HG03442 (cell line): Measurements from ENCODE around the gene ZGPAT.

ENCODE experiments used
- ATAC-seq: cut with Tn5 transposase; IDR thresholded peaks from one replicate; pipeline ENCODE4 v1.9.1; 2021; ENCODE audit warnings: mild to moderate bottlenecking, moderate library complexity; ENCODE audit not compliant: unreplicated experiment

Gene ZGPAT

DNA sequence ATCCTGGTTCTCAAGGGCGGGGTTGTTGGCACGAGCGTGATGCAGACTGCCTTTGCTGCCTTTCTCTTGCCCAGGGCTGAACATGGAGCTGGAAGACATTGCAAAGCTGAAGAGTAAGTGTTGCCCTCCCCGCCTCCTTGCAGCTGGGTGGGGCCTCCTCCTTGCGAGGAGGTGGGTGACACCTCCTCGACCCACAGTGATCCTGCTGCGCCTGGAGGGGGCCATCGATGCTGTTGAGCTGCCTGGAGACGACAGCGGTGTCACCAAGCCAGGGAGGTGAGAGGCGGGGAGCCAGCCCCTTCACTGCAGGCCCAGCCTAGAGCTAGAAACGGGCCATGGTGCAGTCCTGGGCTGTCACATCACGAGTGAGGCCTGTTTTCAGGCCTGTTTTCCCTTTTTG, 29.8 kb upstream of the ZGPAT start:
- no peak for ATAC-seq

- no peak for ATAC-seq
These were observed 29.0 kb upstream of the ZGPAT start for GRCh38 chr20:63678667-63679465.

DNA sequence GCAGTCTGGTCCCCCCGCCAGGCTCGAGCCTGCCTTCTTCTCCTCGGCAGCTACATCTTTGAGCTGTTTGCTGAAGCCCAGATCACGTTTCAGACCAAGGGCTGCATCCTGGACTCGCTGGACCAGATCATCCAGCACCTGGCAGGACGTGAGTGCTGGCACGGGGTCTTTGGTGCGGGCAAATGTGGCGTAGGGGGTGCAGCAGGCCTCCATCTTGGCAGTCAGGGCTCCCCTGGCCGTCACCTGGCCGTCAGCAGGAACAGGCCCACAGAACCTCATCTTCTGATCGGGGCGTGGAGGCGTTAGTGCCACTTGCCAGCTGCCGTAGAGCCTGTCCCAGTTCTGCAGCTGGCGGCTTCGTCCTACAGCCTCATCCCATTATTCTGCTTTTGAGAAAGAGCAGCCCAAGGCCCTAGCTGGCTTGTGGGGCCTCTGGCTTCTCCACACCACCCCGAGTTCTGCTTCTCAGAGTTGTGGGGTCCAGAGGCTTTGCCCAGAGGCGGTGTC, 28.0 kb upstream of the ZGPAT start:
- no peak for ATAC-seq

DNA sequence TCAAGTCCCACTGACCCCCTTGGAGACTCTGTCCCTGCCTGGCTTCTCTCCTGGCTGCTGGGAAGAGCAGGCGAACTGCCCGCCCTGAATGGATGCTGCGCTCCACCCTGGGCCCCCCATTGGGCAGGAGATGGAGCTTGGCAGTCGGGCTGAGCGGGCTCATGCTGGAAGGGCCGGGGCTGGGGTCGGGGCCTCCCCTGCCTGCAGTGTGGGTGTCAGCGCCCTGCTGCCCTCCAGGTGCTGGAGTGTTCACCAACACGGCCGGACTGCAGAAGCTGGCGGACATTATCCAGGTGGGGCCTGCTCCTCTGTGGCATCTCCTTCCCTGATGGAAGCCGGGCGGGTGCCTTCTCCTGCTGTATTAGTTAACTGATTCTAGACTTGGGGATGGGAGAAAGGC, 27.4 kb upstream of the ZGPAT start:
- ATAC-seq, result no peak

- ATAC-seq, result no peak
These were observed 26.8 kb upstream of the ZGPAT start for GRCh38 chr20:63680857-63681608.

- ATAC-seq, result no peak
These were observed 26.2 kb upstream of the ZGPAT start for GRCh38 chr20:63681609-63682142.

DNA sequence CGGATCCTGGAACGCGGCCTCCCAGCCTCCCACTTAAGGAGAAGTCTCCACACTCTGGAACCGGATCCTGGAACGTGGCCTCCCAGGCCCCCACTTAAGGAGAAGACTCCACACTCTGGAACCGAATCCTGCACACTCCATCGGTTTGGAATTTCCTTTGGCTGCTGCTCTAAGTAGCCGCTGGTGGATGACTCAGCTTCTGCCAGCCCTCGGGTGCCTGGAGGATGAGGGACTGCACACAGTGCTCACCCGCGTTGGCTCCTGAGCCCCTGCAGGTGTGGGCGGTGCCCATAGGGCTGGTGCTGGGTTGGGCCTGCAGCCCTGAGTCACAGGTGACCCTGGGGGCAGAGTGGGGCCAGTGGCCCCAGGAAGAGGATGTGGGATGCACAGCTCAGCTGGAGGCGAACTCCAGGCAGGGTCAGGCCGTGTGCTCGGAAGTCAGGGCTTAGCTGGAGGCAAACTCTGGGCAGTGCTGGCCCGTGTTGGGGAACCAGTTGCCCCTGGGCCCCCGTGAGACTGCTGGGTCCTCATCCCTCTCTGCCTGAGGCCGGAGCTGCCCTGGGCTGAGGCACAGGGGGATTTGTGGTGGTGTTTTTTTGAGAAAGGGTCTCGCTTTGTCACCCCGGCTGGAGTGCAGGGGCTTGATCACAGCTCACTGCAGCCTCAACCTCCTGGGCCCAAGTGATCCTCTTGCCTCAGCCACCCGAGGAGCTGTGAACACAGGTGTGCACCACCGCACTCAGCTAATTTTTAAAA, 25.3 kb upstream of the ZGPAT start:
- no peak for ATAC-seq

DNA sequence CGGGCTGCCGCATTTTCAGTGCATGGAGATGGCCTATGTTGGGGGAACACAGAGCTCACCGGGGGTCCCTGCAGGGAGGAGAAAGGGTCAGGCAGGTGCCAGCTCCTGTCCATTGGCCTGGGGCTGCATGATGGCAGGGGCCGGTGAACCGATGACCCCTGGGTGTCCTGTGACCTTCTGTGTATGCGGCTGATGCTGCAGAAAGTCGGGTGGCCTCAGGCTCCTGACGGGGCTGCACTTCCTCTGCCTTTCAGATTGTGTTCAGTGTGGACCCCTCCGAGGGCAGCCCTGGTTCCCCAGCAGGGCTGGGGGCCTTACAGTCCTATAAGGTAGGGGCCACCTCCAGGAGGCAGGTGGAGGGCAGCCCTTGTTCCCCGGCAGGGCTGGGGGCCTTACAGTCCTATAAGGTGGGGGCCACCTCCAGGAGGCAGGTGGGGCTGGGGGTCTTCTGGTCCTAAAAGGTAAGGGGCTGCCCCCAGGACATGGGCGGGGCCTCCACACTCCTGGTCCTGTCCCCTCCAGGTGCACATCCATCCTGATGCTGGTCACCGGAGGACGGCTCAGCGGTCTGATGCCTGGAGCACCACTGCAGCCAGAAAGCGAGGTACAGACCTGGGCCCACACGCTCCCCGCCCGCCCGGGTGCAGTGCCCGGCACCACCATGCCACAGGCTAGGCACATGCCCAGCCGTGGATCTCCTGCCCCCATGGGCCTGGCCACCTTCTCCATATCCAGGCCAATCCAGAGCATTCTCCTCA, 22.4 kb upstream of the ZGPAT start:
- ATAC-seq, result no peak

DNA sequence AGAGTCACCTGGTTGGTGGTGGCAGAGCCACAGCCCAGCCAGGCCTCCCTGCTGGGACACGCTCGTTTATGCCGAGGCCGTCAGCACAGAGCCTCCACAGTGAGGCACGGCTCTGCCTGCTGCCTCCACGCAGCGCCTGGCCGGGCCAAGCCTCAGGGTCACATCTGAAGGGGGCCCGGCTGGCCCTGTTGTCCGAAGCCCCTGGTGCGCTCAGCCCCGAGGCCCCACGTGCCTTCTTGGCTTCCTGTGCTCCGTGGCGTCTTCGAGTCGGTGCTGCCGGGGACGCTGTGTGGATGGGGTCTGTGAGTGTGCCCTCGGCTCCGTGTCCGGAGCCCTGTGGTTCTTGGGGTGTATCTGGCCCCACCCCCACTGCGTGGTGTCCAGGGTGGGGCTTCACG, 21.7 kb upstream of the ZGPAT start:
- no peak for ATAC-seq

- ATAC-seq, result no peak
These were observed 21.1 kb upstream of the ZGPAT start for GRCh38 chr20:63686492-63687321.

DNA sequence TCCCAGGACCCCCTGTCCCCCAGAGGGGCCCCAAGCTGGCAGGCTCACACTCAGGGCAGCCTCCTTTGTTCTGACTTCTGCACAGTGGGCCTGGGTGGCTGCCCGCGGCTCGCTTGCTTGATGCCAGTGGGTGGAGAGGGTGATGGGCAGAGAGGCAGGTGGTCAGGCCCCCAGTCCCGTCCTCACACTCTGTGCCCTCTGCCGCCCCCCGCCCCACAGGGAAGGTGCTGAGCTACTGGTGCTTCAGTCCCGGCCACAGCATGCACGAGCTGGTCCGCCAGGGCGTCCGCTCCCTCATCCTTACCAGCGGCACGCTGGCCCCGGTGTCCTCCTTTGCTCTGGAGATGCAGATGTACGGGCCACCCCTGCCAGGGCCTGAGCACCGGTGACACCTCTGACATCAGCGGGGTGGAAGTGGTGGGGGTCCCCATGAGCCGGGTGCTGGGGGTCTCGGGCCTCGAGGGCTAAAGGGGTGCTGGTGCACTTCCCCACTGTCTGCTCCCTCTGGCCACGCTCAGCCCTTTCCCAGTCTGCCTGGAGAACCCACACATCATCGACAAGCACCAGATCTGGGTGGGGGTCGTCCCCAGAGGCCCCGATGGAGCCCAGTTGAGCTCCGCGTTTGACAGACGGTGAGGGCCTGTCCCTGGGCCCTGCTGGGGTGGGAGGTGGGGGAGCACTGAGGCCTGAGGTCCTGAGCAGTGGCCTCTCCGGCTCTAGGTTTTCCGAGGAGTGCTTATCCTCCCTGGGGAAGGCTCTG, 20.2 kb upstream of the ZGPAT start:
- no peak for ATAC-seq

DNA sequence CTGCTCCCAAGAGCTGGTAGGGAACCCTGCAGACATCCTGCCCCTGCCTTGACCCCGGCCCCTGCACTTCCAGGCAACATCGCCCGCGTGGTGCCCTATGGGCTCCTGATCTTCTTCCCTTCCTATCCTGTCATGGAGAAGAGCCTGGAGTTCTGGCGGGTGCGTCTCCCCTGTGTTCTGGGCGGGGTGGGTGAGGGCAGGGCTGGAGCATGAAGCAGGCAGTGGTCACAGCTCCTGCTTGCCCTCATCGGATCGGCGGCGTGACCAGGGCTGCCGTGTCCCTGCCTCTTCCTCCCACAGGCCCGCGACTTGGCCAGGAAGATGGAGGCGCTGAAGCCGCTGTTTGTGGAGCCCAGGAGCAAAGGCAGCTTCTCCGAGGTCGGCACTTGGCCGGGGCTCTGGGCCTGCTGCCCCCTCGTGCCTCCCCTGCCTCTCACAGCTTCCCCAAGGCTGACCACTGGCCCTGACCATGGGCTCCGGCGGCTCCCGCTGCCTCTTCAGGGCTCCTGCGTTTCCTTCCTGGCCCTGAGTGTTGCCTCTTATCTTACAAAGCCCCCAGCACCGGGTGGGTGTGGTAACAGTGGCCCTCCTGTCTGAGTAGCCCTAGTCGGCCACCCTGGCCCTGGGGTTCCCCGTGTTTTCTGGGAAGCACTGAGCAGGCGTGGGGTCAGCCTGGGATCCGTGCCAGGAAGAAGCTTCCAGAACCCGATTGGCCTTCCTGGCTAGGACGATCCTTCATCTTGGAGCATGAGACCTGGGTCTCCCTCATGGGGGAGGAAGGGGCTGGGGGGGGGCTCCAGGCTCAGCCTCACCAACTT, 19.4 kb upstream of the ZGPAT start:
- ATAC-seq, result no peak

DNA sequence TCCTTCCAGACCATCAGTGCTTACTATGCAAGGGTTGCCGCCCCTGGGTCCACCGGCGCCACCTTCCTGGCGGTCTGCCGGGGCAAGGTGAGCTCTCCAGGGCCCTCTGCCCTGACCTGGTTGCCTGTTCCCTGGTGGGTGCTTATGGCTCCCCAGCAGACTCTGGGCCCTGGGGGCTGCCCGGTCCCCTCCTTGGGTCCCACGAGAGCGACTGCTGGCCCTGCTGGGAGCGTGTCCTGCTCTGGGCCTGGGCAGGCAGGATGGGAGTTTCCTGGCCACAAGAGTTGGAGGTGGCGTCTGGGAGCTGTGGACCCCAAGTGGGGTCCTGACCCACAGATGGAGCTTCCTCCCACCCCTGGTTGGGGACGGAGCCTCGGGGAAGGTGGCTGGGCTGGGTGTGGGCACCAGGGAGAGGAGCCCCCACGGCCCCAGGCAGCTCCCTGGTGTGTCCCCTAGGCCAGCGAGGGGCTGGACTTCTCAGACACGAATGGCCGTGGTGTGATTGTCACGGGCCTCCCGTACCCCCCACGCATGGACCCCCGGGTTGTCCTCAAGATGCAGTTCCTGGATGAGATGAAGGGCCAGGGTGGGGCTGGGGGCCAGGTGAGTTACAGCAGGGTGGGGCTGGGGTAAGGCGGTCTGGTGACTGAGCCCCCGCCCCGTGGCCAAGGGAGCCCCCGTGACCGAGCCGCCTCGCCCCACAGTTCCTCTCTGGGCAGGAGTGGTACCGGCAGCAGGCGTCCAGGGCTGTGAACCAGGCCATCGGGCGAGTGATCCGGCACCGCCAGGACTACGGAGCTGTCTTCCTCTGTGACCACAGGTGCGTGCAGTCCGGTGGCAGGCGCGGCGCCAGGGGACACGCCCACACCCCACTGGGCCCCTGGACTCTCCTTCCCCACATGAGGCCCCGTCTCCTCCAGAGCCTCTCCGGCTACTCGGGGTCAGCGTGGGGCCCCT, 18.5 kb upstream of the ZGPAT start:
- ATAC-seq, result no peak

GRCh38 chr20:63690003-63690897, 17.6 kb upstream of the ZGPAT start:
- no peak for ATAC-seq

DNA sequence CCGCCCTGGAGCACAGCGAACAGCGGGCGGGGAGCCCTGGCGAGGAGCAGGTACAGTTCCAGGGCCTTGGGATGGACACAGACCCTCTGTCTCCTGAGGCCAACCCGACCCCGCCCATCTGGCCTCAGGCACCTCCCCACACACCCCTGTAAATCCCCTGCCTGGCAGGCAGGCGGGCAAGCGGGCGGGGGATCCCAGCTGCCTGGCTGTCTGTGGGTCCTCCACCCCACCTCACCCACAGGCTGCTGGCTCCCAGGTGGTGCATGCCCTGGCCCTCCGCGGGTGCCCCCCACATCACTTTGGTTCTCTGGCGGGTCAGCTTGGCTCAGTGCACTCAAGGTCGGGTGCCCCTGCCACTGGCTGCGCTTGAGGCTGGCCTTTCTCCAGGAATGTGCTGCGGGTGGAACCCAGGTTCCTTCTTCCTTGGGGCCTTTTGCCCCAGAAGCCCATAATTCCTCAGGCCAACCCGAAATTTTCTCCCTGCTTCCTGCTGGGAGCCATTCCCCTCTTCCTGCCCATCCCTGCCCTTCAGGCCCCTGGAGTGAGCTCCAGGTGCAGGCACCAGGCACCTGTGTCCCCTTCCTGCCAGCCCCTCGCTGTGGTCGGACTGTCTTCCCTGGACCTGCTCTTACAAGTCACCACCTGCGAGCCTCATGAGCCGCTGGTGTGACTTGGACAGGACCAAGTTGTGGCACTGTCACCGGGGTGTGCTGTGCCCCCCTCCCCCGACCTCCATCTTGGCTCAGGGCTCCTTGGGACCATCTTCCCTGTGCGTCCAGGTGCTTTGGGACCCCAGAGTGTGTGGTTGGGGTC, 16.7 kb upstream of the ZGPAT start:
- no peak for ATAC-seq
